Cardiac muscle cell (in vitro differentiated cells and primary cell): Measurements from ENCODE around the gene FSTL3. TPM values are rescaled to one million over a fixed set of nuclear protein-coding genes. Genes with fewer than 3 reads are reported as not detected.

Experiments
- DNase-seq, 2 donors: peaks; one replicate each; pipeline versions ENCODE4 v3.0.0 to v3.0.0-alpha.2; 2010 to 2017; ENCODE audit warnings: low read depth in 1 of 2, low spot score in 1 of 2
- H3K27ac ChIP-seq: fragments of 200-600 bp; sonication (generic); 2 replicates; pipeline ENCODE4 v1.5.1; 2016
- H3K27me3 ChIP-seq: fragments of 200-600 bp; sonication (generic); 2 replicates; pipeline ENCODE4 v1.6.0; 2016; ENCODE audit warnings: control low read depth
- H3K36me3 ChIP-seq: fragments of 200-600 bp; sonication (generic); 2 replicates; pipeline ENCODE4 v1.5.1; 2016; ENCODE audit warnings: control low read depth
- H3K4me1 ChIP-seq: fragments of 200-600 bp; sonication (generic); 2 replicates; pipeline ENCODE4 v1.8.1; 2017; ENCODE audit warnings: low read depth, mild to moderate bottlenecking, mixed run types
- H3K4me3 ChIP-seq: fragments of 200-600 bp; sonication (generic); 2 replicates; pipeline ENCODE4 v1.5.1; 2016; ENCODE audit warnings: mild to moderate bottlenecking
- H3K9me3 ChIP-seq: fragments of 200-600 bp; sonication (generic); 2 replicates; pipeline ENCODE4 v1.5.1; 2017; ENCODE audit warnings: low read depth, mild to moderate bottlenecking, control low read depth
- polyA plus RNA-seq: library from polyadenylated mRNA; unstranded; fragments of >200 nt; fragmentation: Nextera tagmentation; extraction: Ambion mirVana; gene quantifications from 2 replicates; pipeline ENCODE4 v1.2.1, GENCODE V29; 2016
- total RNA-seq: library from RNA; depleted of rRNA; stranded (reverse); fragments of >200 nt; gene quantifications from 2 replicates; pipeline ENCODE4 v1.2.3, GENCODE V29; 2016
- TF ChIP-seq, protein P1 (sequence below): IDR thresholded peaks from 2 replicates; pipeline ENCODE4 v1.5.1; 2012; ENCODE audit warnings: low read depth, mild to moderate bottlenecking, low read length

Gene FSTL3
- total and polyA plus RNA-seq, 2 experiments from 2014 or later, result 34.7 to 46.9 TPM

DNA sequence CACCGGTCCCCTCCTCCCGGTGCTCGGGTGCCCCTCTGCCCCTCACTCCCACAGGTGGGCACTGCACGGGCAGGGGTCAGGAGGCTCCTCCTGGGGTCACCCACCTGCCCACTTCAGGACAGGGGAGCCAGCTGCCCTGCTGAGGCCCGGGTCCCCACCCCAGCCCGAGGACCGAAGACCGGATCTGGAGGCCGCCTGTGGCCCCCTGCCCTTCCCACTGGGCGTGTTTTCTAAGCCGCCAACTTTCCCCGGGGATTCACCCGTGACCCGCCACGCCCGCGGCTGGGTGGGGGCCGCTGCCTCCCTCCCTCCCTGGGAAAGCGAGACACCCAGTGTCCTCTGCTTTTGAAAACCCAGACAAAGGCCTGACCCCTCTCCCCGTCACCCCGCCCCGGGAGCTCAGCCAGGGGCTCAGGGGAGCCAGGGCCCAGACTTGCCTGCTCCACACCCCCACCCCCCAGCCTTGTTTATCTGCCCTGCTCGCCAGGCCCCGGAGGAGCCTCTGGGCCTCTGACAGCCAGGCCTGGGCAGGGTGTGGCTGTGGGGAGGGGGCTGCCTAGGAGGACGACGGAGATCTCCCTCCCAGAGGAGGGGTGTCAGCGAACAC, 33.9 kb downstream of the FSTL3 start:
- Histone ChIP-seq H3K4me3 (peak overlapping the region; percentile 98), H3K36me3 (no peaks in the 10 kb centered on the region), H3K27me3 (no peaks in the 10 kb centered on the region), H3K4me1 (no peaks in the 10 kb centered on the region), H3K27ac (no peak overlapping the region), H3K9me3 (no peaks in the 10 kb centered on the region)
- no peak for DNase-seq
- TF ChIP-seq, protein P1, sequence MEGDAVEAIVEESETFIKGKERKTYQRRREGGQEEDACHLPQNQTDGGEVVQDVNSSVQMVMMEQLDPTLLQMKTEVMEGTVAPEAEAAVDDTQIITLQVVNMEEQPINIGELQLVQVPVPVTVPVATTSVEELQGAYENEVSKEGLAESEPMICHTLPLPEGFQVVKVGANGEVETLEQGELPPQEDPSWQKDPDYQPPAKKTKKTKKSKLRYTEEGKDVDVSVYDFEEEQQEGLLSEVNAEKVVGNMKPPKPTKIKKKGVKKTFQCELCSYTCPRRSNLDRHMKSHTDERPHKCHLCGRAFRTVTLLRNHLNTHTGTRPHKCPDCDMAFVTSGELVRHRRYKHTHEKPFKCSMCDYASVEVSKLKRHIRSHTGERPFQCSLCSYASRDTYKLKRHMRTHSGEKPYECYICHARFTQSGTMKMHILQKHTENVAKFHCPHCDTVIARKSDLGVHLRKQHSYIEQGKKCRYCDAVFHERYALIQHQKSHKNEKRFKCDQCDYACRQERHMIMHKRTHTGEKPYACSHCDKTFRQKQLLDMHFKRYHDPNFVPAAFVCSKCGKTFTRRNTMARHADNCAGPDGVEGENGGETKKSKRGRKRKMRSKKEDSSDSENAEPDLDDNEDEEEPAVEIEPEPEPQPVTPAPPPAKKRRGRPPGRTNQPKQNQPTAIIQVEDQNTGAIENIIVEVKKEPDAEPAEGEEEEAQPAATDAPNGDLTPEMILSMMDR, result no peak

- Histone ChIP-seq H3K9me3 (no peaks in the 10 kb centered on the region), H3K4me3 (no peak overlapping the region), H3K4me1 (no peaks in the 10 kb centered on the region), H3K36me3 (no peaks in the 10 kb centered on the region), H3K27ac (no peak overlapping the region), H3K27me3 (no peaks in the 10 kb centered on the region)
- DNase-seq, result no peak
- TF ChIP-seq, protein P1, result no peak
Measured at GRCh38 chr19:710767-711166, 34.6 kb downstream of the FSTL3 start.

DNA sequence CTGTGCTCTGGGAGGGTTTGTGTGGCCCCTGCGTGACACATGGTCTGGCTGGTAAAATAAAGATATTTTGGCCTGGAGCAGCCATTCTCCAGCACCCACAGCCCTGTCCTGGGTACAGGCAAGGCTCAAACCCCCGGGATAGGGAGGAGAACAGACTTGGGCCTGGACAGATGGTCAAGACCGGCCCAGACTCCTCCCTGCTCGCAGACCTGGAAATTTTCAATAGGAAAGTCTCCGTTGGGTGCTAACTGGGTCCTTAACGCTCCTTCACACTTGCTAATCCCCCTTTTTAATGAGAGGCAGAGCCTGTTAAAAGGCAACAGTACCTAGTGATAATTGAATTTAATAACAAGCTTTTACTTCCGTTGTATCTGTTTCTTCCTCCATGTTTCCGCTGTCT, 35.1 kb downstream of the FSTL3 start:
- no peaks in the 10 kb centered on the region for H3K36me3 ChIP-seq
- TF ChIP-seq, protein P1, result no peak
- H3K27me3 ChIP-seq, result no peaks in the 10 kb centered on the region
- no peak overlapping the region for H3K4me3 ChIP-seq
- no peaks in the 10 kb centered on the region for H3K9me3 ChIP-seq
- DNase-seq, result no peak
- H3K4me1 ChIP-seq, result no peaks in the 10 kb centered on the region
- H3K27ac ChIP-seq, result no peak overlapping the region

GRCh38 chr19:715347-715746, 39.2 kb downstream of the FSTL3 start:
- TF ChIP-seq, protein P1, result no peak
- Histone ChIP-seq H3K4me1 (no peaks in the 10 kb centered on the region), H3K27ac (no peak overlapping the region), H3K9me3 (no peaks in the 10 kb centered on the region), H3K4me3 (no peak overlapping the region), H3K36me3 (no peaks in the 10 kb centered on the region), H3K27me3 (no peaks in the 10 kb centered on the region)
- DNase-seq, result no peak

DNA sequence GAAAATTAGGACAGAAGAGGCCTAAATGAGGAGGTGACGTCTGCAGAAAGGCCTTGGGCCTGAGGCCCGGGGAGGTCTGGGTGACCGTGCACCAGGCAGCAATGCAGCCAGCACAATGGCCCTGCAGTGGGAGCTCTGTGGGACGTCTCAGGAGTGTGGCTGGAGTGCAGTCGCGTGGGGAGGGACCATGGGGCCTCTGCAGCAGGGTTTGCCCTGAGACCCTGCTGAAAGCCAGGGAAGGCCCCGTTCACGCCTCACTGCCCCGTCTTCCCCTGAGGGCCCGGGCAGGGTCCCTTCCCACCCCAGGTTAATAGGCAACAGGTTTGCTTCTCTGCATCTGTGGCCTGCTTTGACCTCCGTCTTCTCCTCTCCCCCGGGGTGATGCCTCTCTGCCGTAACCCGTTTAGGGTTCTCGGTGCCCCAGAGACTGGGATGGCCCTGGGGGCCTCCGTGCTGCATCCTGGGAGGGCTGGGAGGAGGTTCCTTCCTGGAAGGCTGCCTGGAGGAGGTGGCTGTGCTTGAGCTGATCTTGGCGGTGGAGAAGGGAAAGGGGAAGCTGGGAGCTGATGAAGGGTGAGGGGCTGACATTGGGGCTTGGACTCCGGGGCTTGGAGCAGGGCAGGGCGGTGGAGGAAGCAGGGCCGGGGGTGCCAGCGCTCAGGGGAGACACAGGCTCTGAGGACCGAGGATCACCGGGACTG, 42.2 kb downstream of the FSTL3 start:
- H3K36me3 ChIP-seq, result no peaks in the 10 kb centered on the region
- H3K4me1 ChIP-seq, result no peaks in the 10 kb centered on the region
- no peak for DNase-seq
- H3K27me3 ChIP-seq, result no peaks in the 10 kb centered on the region
- no peaks in the 10 kb centered on the region for H3K9me3 ChIP-seq
- H3K4me3 ChIP-seq, result no peak overlapping the region
- TF ChIP-seq, protein P1, result no peak
- no peak overlapping the region for H3K27ac ChIP-seq
